Neural cell (in vitro differentiated cells): ENCODE data around the gene ST3GAL2. TPM values are rescaled to one million over a fixed set of nuclear protein-coding genes. Genes with fewer than 3 reads are reported as not detected.

Experiments
- H2AFZ ChIP-seq: fragments of 200-600, 300-800 bp; sonication (generic), shearing (Covaris generic); 2 replicates; pipeline ENCODE4 v1.6.0; 2014; ENCODE audit warnings: low read depth, mild to moderate bottlenecking, antibody characterized with exemption, low read length, moderate library complexity
- H3F3A ChIP-seq: fragments of 200-600 bp; shearing (Covaris generic); 2 replicates; pipeline ENCODE4 v1.6.1; 2016; ENCODE audit warnings: mild to moderate bottlenecking, moderate library complexity, mixed read lengths, antibody characterized with exemption, low read length; ENCODE audit not compliant: insufficient read depth, poor library complexity, severe bottlenecking
- H3K27ac ChIP-seq: fragments of 200-600, 300-800 bp; sonication (generic), shearing (Covaris generic); 2 replicates; pipeline ENCODE4 v1.5.1; 2014; ENCODE audit warnings: mild to moderate bottlenecking, low read length, moderate library complexity
- H3K27me3 ChIP-seq: fragments of 300-800, 200-600 bp; sonication (generic), shearing (Covaris generic); 2 replicates; pipeline ENCODE4 v1.6.0; 2014; ENCODE audit warnings: mild to moderate bottlenecking, low read depth, low read length, moderate library complexity; ENCODE audit not compliant: insufficient read depth
- H3K36me3 ChIP-seq: fragments of 300-800, 200-600 bp; sonication (generic), shearing (Covaris generic); 2 replicates; pipeline ENCODE4 v1.5.1; 2014; ENCODE audit warnings: mild to moderate bottlenecking, antibody characterized with exemption, low read length, moderate library complexity; ENCODE audit not compliant: insufficient read depth
- H3K4me2 ChIP-seq: fragments of 300-800, 200-600 bp; sonication (generic), shearing (Covaris generic); 2 replicates; pipeline ENCODE4 v1.6.0; 2014; ENCODE audit warnings: mild to moderate bottlenecking, low read length
- H3K4me3 ChIP-seq: fragments of 300-800, 200-600 bp; sonication (generic), shearing (Covaris generic); 2 replicates; pipeline ENCODE4 v1.5.1; 2014; ENCODE audit warnings: mild to moderate bottlenecking, low read length, moderate library complexity
- H3K79me2 ChIP-seq: fragments of 200-600 bp; shearing (Covaris generic); replicated peaks from 2 replicates; pipeline ENCODE4 v1.6.0; 2014; ENCODE audit warnings: mild to moderate bottlenecking, low read length, moderate library complexity; ENCODE audit not compliant: insufficient read depth
- H3K9ac ChIP-seq: fragments of 300-800, 200-600 bp; sonication (generic), shearing (Covaris generic); 2 replicates; pipeline ENCODE4 v1.6.1; 2016; ENCODE audit warnings: mild to moderate bottlenecking, low read length, mixed read lengths
- H3K9me2 ChIP-seq: fragments of 200-600 bp; shearing (Covaris generic); 2 replicates; pipeline ENCODE4 v1.6.1; 2016; ENCODE audit warnings: mild to moderate bottlenecking, low read length, mixed read lengths; ENCODE audit not compliant: insufficient read depth
- H3K9me3 ChIP-seq: fragments of 200-600, 300-800 bp; sonication (generic), shearing (Covaris generic); 2 replicates; pipeline ENCODE4 v1.6.1; 2016; ENCODE audit warnings: mild to moderate bottlenecking, mixed run types, low read length, moderate library complexity, mixed read lengths
- H4K20me1 ChIP-seq: fragments of 200-600 bp; shearing (Covaris generic); 2 replicates; pipeline ENCODE4 v1.6.1; 2016; ENCODE audit warnings: mild to moderate bottlenecking, mixed run types; ENCODE audit not compliant: insufficient read depth
- CTCF ChIP-seq: fragments of 450-650 bp; IDR thresholded peaks from 2 replicates; pipeline ENCODE4 v1.5.1; 2014; ENCODE audit warnings: antibody characterized with exemption, mild to moderate bottlenecking, moderate library complexity; ENCODE audit not compliant: poor library complexity, severe bottlenecking
- EP300 ChIP-seq: fragments of 450-650 bp; conservative IDR thresholded peaks from 2 replicates; pipeline ENCODE4 v1.6.1; 2014; ENCODE audit warnings: antibody characterized with exemption, mild to moderate bottlenecking, moderate library complexity; ENCODE audit not compliant: poor library complexity, severe bottlenecking
- EZH2 ChIP-seq: fragments of 200-600, 300-800 bp; shearing (Covaris generic), sonication (generic); IDR thresholded peaks from 2 replicates; pipeline ENCODE4 v1.6.1; 2014; ENCODE audit warnings: antibody characterized with exemption, low read length, borderline replicate concordance, mild to moderate bottlenecking; ENCODE audit not compliant: insufficient read depth, poor library complexity, severe bottlenecking
- MXI1 ChIP-seq: fragments of 450-650 bp; conservative IDR thresholded peaks from 2 replicates; pipeline ENCODE4 v1.6.1; 2014; ENCODE audit warnings: antibody characterized with exemption, mild to moderate bottlenecking; ENCODE audit not compliant: poor library complexity, severe bottlenecking
- POLR2AphosphoS5 ChIP-seq: IDR thresholded peaks from 2 replicates; pipeline ENCODE4 v1.6.1; 2012
- RAD21 ChIP-seq: fragments of 450-650 bp; conservative IDR thresholded peaks from 2 replicates; pipeline ENCODE4 v1.6.1; 2014; ENCODE audit warnings: antibody characterized with exemption, mild to moderate bottlenecking, moderate library complexity
- REST ChIP-seq: IDR thresholded peaks from 2 replicates; pipeline ENCODE4 v1.6.1; 2012; ENCODE audit warnings: borderline replicate concordance
- SMC3 ChIP-seq: fragments of 450-650 bp; conservative IDR thresholded peaks from 2 replicates; pipeline ENCODE4 v1.6.1; 2014; ENCODE audit warnings: antibody characterized with exemption, mild to moderate bottlenecking, moderate library complexity; ENCODE audit not compliant: poor library complexity
- TAF1 ChIP-seq: IDR thresholded peaks from 2 replicates; pipeline ENCODE4 v1.6.1; 2012; ENCODE audit warnings: low read depth
- polyA plus RNA-seq: library from polyadenylated mRNA; depleted of rRNA; stranded (reverse); fragments of >200 nt; gene quantifications from 2 replicates; pipeline ENCODE4 v1.2.3, GENCODE V29; 2014

ST3GAL2 gene
- polyA plus RNA-seq, 1 donor from 2014 or later, result 19.4 TPM

- Histone ChIP-seq H3K9me3 (no peaks in the 10 kb centered on the region), H3K27ac (no peak overlapping the region), H3K79me2 (no peaks in the 10 kb centered on the region), H3K9ac (no peak overlapping the region), H3F3A (no peaks in the 10 kb centered on the region), H2AFZ (no peak overlapping the region), H3K4me2 (no peak overlapping the region), H3K9me2 (no peaks in the 10 kb centered on the region), H4K20me1 (no peaks in the 10 kb centered on the region), H3K4me3 (no peak overlapping the region), H3K27me3 (no peaks in the 10 kb centered on the region), H3K36me3 (no peaks in the 10 kb centered on the region)
- TF ChIP-seq MXI1 (no peak), RAD21 (no peak), POLR2AphosphoS5 (no peak), CTCF (no peak), TAF1 (no peak), EZH2 (no peak), SMC3 (no peak), REST (no peak), EP300 (no peak)
Measured at GRCh38 chr16:70421014-70421413, 17.9 kb downstream of the ST3GAL2 start.

- no peak for TF ChIP-seq EZH2
- no peak for TF ChIP-seq REST
- TF ChIP-seq POLR2AphosphoS5, result no peak
- no peak for TF ChIP-seq TAF1
- no peak for TF ChIP-seq SMC3
- no peak for TF ChIP-seq MXI1
- no peak for TF ChIP-seq RAD21
- TF ChIP-seq CTCF, result no peak
- TF ChIP-seq EP300, result no peak
- Histone ChIP-seq H3K36me3 (no peaks in the 10 kb centered on the region), H3K4me3 (no peak overlapping the region), H3K27me3 (no peaks in the 10 kb centered on the region), H3K9ac (no peak overlapping the region), H3F3A (no peaks in the 10 kb centered on the region), H3K9me3 (no peaks in the 10 kb centered on the region), H3K79me2 (no peaks in the 10 kb centered on the region), H4K20me1 (no peaks in the 10 kb centered on the region), H3K4me2 (no peak overlapping the region), H3K9me2 (no peaks in the 10 kb centered on the region), H3K27ac (no peak overlapping the region), H2AFZ (no peak overlapping the region)
Measured at GRCh38 chr16:70419384-70420327, 19.2 kb downstream of the ST3GAL2 start.
